AG04449 (cell line): Measurements from ENCODE around the gene TRAPPC14.
"Not testable (repeated sequence)": the region's sequence is repeated elsewhere in the genome, so short reads cannot be mapped to it uniquely, and the experiment has no call there.

Source experiments
- CTCF ChIA-PET: fragments of 350-600 bp; formaldehyde crosslinking; extraction: SDS; loops from one replicate; lab custom pipeline; 2021; ENCODE audit warnings: antibody characterized with exemption; lab: Yijun Ruan, JAX
- POLR2A ChIA-PET: fragments of 400-600, 350-600 bp; formaldehyde crosslinking; extraction: SDS; loops from one replicate; lab custom pipeline; 2020; ENCODE audit warnings: antibody characterized with exemption, inconsistent platforms; lab: Yijun Ruan, JAX
- DNase-seq: peaks from one replicate; pipeline ENCODE4 v3.0.0-alpha.2; 2010; ENCODE audit warnings: low read depth, low spot score
- H3K4me3 ChIP-seq: 2 replicates; pipeline ENCODE4 v1.5.1; 2011; ENCODE audit warnings: low read depth, mild to moderate bottlenecking, control low read depth, low read length
- TF ChIP-seq, protein P1 (sequence below): IDR thresholded peaks from one replicate; pipeline ENCODE4 v1.5.1; 2011; ENCODE audit warnings: mild to moderate bottlenecking, moderate library complexity, low read length, control low read depth, inconsistent platforms; ENCODE audit not compliant: insufficient read depth; ENCODE audit errors: missing control alignments

Gene TRAPPC14

DNA sequence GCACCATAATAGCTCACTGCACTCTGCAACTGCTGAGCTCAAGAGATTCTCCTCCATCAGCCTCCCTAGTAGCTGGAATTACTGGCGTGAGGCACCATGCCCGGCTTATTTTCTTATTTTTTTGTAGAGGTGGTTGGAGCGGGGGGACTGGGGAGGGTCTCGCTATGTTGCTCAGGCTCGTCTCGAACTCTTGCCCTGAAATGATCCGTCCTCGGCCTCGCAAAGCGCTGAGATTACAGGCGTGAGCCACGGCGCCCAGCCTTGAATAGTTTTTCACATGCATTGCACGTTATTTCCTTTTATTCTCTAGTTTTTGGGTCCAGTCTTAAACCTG lies 10.3 kb downstream of the TRAPPC14 start:
- TF ChIP-seq, protein P1, sequence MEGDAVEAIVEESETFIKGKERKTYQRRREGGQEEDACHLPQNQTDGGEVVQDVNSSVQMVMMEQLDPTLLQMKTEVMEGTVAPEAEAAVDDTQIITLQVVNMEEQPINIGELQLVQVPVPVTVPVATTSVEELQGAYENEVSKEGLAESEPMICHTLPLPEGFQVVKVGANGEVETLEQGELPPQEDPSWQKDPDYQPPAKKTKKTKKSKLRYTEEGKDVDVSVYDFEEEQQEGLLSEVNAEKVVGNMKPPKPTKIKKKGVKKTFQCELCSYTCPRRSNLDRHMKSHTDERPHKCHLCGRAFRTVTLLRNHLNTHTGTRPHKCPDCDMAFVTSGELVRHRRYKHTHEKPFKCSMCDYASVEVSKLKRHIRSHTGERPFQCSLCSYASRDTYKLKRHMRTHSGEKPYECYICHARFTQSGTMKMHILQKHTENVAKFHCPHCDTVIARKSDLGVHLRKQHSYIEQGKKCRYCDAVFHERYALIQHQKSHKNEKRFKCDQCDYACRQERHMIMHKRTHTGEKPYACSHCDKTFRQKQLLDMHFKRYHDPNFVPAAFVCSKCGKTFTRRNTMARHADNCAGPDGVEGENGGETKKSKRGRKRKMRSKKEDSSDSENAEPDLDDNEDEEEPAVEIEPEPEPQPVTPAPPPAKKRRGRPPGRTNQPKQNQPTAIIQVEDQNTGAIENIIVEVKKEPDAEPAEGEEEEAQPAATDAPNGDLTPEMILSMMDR = no peak
- CTCF ChIA-PET = interaction anchor here (0.9 to 13.2 kb wide), 4 partner anchors 9 to 107 kb away, joined by 3 to 167 read pairs (median 4); no protein-coding TSS in a partner anchor
- no peak for DNase-seq
- POLR2A ChIA-PET = interaction anchor here (0.6 to 1.1 kb wide), 6 partner anchors 9 to 55 kb away, joined by 3 to 9 read pairs (median 3); partner anchors contain the start of genes GPC2, STAG3 and TRAPPC14
- peak overlapping the region; percentile 46 for H3K4me3 ChIP-seq

DNA sequence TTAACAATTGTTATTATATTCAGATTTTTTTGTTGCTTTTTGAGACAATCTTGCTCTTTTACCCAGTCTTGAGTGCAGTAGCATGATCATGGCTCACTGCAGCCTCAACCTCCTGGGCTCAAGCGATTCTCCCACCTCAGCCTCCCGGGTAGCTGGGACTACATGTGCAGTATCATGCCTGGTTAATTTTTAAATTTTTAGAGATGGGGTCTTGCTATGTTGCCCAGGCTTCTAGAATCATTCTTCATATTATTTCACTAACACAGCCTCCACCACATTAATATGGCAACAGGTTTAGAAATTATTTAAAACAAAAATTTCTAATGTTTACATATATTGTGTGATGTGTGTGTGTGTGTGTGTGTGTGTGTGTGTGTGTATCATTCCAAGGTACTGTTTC lies 11.2 kb downstream of the TRAPPC14 start:
- CTCF ChIA-PET = interaction anchor here (0.9 to 13.2 kb wide), 4 partner anchors 10 to 63 kb away, joined by 3 to 167 read pairs (median 4); no protein-coding TSS in a partner anchor
- TF ChIP-seq, protein P1 = no peak
- DNase-seq = no peak
- H3K4me3 ChIP-seq = no peak overlapping the region
- POLR2A ChIA-PET = no interaction called here

DNA sequence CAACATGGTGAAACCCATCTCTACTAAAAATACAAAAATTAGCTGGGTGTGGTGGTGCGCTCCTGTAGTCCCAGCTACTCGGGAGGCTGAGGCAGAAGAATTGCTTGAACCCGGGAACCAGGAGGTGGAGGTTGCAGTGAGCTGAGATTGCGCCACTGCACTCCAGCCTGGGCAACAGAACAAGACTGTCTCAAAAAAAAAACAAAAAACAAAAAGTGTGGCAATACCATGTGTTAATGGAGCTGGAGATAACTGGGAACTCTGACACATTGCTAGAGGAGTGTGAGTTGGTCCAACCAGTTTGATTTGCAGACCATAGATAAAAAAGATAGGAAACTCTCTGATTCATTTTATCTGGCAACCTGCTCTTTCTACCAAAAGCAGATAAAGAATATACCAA lies 12.2 kb downstream of the TRAPPC14 start:
- POLR2A ChIA-PET, H3K4me3 ChIP-seq: not testable (repeated sequence)
- CTCF ChIA-PET = interaction anchor here (0.7 to 13.2 kb wide), 3 partner anchors 10 to 15 kb away, joined by 3 to 167 read pairs (median 3); no protein-coding TSS in a partner anchor
- DNase-seq = peak; percentile 12

DNA sequence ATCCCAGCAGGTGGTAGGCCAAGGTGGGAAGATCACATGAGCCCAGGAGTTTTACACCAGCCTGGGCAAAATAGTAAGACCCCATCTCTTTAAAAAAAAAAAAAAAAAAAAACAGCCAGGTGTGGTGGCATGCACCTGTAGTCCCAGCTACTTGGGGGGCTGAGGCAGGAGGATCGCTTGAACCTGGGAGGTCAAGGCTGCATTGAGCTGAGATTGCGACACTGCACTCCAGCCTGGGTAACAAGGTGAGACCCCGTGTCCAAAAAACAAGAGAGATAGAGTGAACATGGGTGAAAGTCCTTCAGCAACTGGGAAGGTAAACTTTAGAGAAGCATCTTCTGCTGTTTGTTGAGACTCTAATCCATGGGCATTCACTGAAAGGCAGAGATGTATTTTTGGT lies 16.1 kb downstream of the TRAPPC14 start:
- POLR2A ChIA-PET = interaction anchor here (0.6 kb wide), 1 partner anchor 41 kb away, joined by 3 read pairs; the partner anchor contains the start of genes AP4M1 and MCM7
- TF ChIP-seq, protein P1 = no peak
- no peak overlapping the region for H3K4me3 ChIP-seq
- CTCF ChIA-PET = interaction anchor here (0.9 to 13.2 kb wide), 3 partner anchors 11 to 76 kb away, joined by 3 to 167 read pairs (median 7); no protein-coding TSS in a partner anchor
- DNase-seq = no peak

DNA sequence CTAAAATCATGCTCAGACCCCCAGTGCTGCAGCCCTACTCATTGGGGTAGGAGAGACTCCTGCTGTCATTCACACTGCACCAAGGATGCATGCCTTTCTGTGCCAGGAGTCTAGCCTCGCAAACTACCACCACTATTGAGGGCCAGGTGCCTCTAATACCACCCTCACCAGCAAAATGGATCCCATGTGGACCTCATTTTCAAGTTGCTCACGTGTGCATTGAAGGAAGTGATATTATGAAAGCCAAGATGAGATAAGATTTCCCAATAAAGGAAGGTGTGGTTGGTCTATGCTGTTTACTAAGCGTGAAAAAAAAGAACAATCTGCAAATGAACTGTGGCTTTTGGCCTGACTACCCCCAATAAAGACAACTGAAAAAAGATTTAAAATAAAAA lies 17.0 kb downstream of the TRAPPC14 start:
- TF ChIP-seq, protein P1 = no peak
- ChIA-PET POLR2A (interaction anchor here (0.6 kb wide), 1 partner anchor 40 kb away, joined by 3 read pairs; the partner anchor contains the start of genes AP4M1 and MCM7), CTCF (interaction anchor here (0.7 to 13.2 kb wide), 3 partner anchors 10 to 77 kb away, joined by 3 to 167 read pairs (median 7); no protein-coding TSS in a partner anchor)
- no peak overlapping the region for H3K4me3 ChIP-seq
- no peak for DNase-seq

DNA sequence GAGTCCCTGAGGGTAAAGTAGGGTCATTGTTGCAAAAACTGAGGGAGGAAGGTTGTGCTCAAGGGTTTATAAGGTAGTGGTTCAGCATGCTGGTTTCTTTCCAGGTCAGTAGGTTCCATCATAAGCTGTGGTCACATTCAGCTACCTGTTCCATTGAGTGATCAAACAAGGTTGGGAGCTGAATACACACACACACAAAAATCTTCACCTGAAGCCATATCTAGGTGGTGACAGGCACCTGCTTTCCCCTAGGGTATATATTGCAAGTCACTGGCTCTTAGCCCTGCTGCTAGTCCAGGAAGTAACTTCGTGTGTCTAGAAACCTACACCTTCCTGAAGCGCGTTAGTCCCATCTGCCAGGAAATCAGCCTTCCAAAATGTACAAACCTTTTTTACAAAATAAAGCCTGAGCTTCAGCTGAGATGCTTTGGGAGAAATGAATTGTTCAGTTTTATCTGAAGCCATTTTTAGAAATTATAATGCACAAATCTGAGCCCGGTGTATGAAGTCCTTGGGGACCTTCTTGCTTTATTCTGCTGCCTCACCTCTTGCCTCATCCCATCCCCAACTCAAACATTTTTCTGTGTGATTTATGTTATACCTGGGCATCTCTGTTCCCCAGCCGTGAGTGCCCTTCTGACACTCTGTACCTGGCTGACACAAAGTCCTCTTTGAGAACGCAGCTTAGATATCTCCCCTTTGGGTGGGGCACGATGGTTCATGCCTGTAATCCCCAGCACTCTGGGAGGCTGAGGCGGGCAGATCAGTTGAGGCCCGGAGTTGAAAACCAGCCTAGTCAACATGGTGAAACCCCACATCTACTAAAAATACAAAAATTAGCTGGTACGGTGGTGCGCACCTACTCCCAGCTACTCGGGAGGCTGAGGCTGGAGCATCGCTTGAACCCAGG lies 20.4 kb downstream of the TRAPPC14 start:
- ChIA-PET CTCF (interaction anchor here (1.0 to 13.2 kb wide), 3 partner anchors 7 to 76 kb away, joined by 4 to 298 read pairs (median 167); partner anchors contain the start of gene PVRIG), POLR2A (no interaction called here)

More for the DNA sequence above, 20.4 kb downstream of the TRAPPC14 start:
- TF ChIP-seq, protein P1 = no peak
- no peak overlapping the region for H3K4me3 ChIP-seq
- DNase-seq = no peak
